ENCODE results near the gene SLC4A8.

GRCh38 chr12:51512438-51512837 is 87.8 kb downstream of the SLC4A8 start:
- TF ChIP-seq CTCF (IDR thresholded peaks at IDR 0.05) (no peak), ZFX (IDR thresholded peaks at IDR 0.05; ENCODE audit: borderline replicate concordance) (no peak)

Data from 22Rv1 (cell line).